NCI-H1417 treated with DMSO at 0.1 percent for 48 hours (cell line): ENCODE results near the gene EBI3.
"Not testable (repeated sequence)": the region's sequence is repeated elsewhere in the genome, so short reads cannot be mapped to it uniquely, and the experiment has no call there.

Source experiments
- DNase-seq: peaks from one replicate; lab custom pipeline; 2025; lab: John Stamatoyannopoulos, UW

Gene EBI3

DNA sequence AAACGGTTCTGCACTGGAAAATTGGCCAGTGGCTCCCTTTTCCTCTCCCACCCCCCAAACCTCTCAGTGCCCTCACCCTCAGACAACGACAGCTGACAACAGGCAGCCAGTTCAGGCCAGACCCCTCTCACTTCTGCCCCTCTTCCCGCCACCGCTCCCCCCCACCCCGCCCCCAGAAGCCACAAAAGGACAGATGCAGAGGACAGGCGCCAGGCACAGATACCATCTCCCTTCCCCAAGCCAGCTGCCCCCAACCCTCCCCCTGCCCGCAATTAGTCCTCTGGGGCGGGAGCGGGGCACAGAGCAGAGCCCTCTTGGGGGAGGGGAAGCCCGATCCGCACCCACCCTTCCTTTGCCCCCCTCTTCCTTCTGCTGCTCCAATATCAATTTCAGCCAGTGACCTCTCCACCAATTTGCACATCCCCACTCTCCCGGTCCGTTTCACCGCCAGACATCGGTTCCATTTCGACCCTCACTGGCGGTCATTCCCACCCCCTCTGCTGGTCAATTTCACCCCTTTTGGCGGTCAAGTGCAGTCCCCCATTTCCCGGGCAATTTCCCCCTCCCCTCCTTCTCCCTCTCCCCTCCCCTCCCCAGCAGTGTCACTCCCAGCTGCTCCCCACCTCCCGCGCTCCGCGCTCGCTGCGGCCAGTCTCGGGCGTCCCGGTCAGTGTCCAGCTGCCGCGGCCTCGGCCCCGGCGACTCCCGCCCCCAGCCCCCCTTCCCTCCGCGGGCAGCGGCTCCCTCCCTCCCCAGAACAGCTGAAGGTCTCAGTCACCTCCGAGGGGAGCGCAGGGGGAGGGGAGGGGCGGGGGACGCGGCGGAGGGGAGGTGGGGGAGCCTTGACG, 49.3 kb downstream of the EBI3 start, which contains the start of gene SHD:
TSS of gene SHD (plus strand) at position 848 of the 848 bp plus-strand sequence. CDS start 798 bp downstream, outside the sequence.
- no peak for DNase-seq

DNA sequence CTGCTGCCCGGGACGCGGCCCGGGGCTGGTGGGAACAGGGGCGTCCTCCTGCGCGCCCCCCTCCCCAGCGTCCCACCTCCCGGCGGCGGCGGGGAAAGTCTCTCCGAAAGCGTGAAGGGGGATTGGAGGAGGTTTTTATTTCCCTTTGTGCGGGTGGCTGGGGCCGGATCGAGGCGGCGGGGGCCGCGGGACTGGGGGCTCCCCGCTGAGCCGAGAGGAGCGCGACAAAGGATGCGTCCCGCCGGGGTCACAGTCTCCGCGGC, 49.9 kb downstream of the EBI3 start:
- DNase-seq = no peak

DNA sequence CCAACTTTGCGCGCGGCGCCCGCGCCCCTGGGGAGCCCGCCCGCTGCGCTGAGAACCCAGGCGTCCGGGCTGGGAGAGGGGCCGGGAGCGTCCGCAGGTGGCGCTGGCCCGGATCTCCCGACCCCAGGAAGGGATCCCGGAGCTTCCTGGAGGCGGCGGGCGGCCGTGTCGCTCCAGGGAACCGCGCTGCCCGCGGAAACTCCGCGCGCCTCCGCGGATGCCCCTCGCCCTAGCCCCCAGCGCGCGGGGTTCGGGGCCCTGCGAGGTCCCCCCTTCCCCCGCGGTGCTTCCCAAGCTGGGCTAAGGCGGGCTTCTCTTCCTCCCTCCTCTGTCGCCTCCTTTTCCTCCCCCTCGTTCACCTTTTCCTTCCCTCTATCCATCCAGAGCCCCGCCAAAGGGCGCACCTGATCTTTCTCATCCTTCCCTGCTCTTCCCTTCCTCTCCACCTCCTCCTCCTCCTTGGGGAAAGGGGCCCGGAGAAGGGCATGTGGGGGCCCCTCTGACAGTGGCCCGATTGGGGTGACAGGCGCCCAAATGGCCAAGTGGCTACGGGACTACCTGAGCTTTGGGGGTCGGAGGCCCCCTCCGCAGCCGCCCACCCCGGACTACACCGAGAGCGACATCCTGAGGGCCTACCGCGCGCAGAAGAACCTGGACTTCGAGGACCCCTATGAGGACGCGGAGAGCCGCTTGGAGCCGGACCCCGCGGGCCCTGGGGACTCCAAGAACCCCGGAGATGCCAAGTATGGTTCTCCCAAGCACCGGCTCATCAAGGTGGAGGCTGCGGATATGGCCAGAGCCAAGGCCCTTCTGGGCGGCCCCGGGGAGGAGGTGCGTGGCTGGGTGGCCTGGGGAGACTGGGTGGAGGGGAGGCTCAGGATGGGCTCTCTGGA, 50.5 kb downstream of the EBI3 start:
- no peak for DNase-seq

DNA sequence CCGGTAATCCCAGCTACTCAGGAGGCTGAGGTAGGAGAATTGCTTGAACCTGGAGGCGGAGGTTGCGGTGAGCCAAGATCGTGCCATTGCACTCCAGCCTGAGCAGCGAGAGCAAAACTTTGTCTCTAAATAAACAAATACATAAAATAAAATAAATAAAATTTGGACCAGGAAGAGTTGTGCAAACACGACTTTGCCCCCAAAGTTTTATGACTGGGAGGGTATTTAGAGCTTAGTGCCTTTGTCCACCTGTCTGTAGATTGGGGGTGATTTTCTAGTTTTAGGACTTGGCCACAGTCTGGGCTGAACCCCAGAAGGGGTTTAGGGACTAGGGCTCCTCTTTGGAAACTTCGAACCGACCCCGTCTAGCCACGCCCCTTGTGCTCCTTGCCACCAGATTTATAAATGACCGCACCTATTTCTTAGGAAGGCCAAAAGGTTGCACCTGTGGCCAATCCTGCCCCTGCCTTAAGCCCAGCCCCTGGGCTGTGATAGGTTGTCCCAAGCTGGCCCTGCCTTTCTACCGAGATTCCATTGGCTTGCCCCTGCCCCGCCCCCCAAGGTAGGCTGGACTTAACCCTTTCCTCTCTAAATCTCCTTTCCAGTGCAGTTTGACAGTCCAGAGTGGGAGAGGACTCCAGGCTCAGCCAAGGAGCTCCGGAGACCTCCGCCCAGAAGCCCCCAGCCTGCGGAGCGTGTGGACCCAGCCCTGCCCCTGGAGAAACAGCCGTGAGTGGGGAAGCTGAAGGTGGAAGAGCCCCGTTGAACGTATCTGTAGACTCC, 55.0 kb downstream of the EBI3 start:
- no peak for DNase-seq

DNA sequence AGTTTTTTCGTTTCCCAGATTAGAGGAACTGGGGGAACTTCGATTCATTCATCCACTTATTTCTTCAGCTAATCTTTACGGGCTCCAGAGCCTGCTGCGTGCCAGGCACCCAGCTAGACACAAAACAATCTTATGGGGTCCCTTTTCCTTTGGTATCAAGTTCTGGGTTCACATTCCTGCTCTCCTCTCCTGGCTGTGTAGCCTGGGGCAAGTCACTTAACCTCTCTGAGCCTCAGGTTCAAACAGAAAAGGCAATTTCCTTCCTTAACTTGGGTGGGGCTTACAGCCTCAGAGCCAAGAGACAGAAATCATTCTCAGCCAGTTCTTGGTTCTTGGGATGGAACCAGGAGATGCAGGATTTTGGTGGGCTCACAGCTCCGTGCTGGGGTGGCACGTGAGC, 55.7 kb downstream of the EBI3 start:
- no peak for DNase-seq

DNA sequence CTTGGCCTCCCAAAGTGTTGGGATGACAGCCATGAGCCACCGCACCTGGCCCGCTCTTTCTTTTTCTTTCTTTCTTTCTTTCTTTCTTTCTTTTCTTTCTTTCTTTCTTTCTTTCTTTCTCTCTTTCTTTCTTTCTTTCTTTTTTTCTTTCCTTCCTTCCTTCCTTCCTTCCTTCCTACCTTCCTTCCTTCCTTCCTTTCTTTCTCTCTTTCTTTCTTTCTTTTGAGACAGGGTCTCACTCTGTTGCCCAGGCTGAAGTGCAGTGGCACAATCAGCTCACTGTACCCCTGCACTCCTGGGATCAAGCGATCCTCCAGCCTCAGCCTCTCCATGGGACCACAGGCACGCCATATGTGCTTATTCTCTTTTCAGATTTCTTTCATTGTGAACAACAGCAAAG, 56.8 kb downstream of the EBI3 start:
- DNase-seq = not testable (repeated sequence)
